Panc1 (cell line): ENCODE results near the gene SUPT6H. TPM values are rescaled to one million over a fixed set of nuclear protein-coding genes. Genes with fewer than 3 reads are reported as not detected.

Source experiments
- ATAC-seq: fragments of 200-7000 bp; cut with Tn5 transposase; 2 replicates; pipeline ENCODE4 v1.9.1; 2020; ENCODE audit warnings: mild to moderate bottlenecking, moderate library complexity
- BruUV-seq: library from RNA; stranded (reverse); fragments of 400-500 nt; replicated peaks from 2 replicates; lab custom pipeline; 2021; lab: Mats Ljungman, UMichigan
- CTCF ChIA-PET: fragments of 300-600 bp; sonication (Branson Sonifier 250); formaldehyde crosslinking; loops from one replicate; lab custom pipeline; 2022; ENCODE audit warnings: antibody characterized with exemption; lab: Charles Lee
- POLR2A ChIA-PET: fragments of 300-600 bp; sonication (Branson Sonifier 250); formaldehyde crosslinking; loops from one replicate; lab custom pipeline; 2022; ENCODE audit warnings: antibody characterized with exemption; lab: Charles Lee
- DNase-seq: peaks from one replicate; pipeline ENCODE4 v3.0.0-alpha.2; 2010; ENCODE audit warnings: low read depth, low spot score
- H3K27ac ChIP-seq: 2 replicates; pipeline ENCODE4 v1.5.1; 2011; ENCODE audit warnings: mild to moderate bottlenecking, low read length, inconsistent platforms
- H3K27me3 ChIP-seq: fragments of 200-500 bp; sonication (Bioruptor generic); 2 replicates; pipeline ENCODE4 v1.6.0; 2014; ENCODE audit warnings: low read length, inconsistent platforms; ENCODE audit not compliant: control insufficient read depth, insufficient read depth
- H3K36me3 ChIP-seq: fragments of 200-500 bp; sonication (Bioruptor generic); 2 replicates; pipeline ENCODE4 v1.5.1; 2014; ENCODE audit warnings: inconsistent platforms, mild to moderate bottlenecking, low read length, moderate library complexity; ENCODE audit not compliant: control insufficient read depth, insufficient read depth
- H3K4me1 ChIP-seq: 2 replicates; pipeline ENCODE4 v1.5.1; 2011; ENCODE audit warnings: inconsistent platforms, mild to moderate bottlenecking, low read length, moderate library complexity; ENCODE audit not compliant: control insufficient read depth, insufficient read depth
- H3K4me3 ChIP-seq, 2 experiments: 2 replicates each; pipeline ENCODE4 v1.5.1; 2011 to 2012; ENCODE audit warnings: low read depth in 2 of 2, low read length in 2 of 2, mild to moderate bottlenecking in 2 of 2, inconsistent platforms in 1 of 2, moderate library complexity in 1 of 2
- H3K9me3 ChIP-seq: fragments of 200-500 bp; sonication (Bioruptor generic); 2 replicates; pipeline ENCODE4 v1.5.1; 2014; ENCODE audit warnings: low read depth, mild to moderate bottlenecking, inconsistent platforms, low read length, moderate library complexity; ENCODE audit not compliant: control insufficient read depth, insufficient read depth
- POLR2AphosphoS5 ChIP-seq: IDR thresholded peaks from 2 replicates; pipeline ENCODE4 v1.6.1; 2012; ENCODE audit warnings: mild to moderate bottlenecking, low read depth, low read length, moderate library complexity
- SIN3A ChIP-seq: IDR thresholded peaks from 2 replicates; pipeline ENCODE4 v1.6.1; 2012; ENCODE audit warnings: low read depth, mild to moderate bottlenecking, low read length, moderate library complexity, borderline replicate concordance; ENCODE audit not compliant: insufficient read depth
- TCF7L2 ChIP-seq: IDR thresholded peaks from 2 replicates; pipeline ENCODE4 v1.6.1; 2011; ENCODE audit warnings: mild to moderate bottlenecking, low read depth, low read length, inconsistent platforms
- in situ Hi-C: cut with HindIII; loops from 2 replicates; pipeline ENCODE4 v1.10.0; 2016; ENCODE audit warnings: low sequenced_read_pairs, low pct_unique_long_range_greater_than_20kb
- intact Hi-C: fragments of 100-400 bp; cut with micrococcal nuclease; formaldehyde crosslinking; loops from one replicate; pipeline ENCODE4 v1.10.0; 2022; ENCODE audit not compliant: unreplicated experiment
- total RNA-seq: library from RNA; stranded (reverse); gene quantifications from one replicate; pipeline ENCODE4 v1.2.1, GENCODE V29; 2021; ENCODE audit not compliant: unreplicated experiment
- TF ChIP-seq, protein P1 (sequence below): fragments of 450-650 bp; IDR thresholded peaks from 2 replicates; pipeline ENCODE4 v1.5.1; 2017; ENCODE audit warnings: mild to moderate bottlenecking
- TF ChIP-seq, protein P2 (sequence below), 2 experiments: IDR thresholded peaks; 2 replicates each; pipeline ENCODE4 v1.6.1; 2011 to 2012; ENCODE audit warnings: low read depth in 2 of 2, control low read depth in 1 of 2, low read length in 1 of 2, mild to moderate bottlenecking in 1 of 2, moderate library complexity in 1 of 2; ENCODE audit not compliant: insufficient read depth in 1 of 2

Gene SUPT6H
- total RNA-seq, 1 experiment from 2014 or later: 108 TPM

DNA sequence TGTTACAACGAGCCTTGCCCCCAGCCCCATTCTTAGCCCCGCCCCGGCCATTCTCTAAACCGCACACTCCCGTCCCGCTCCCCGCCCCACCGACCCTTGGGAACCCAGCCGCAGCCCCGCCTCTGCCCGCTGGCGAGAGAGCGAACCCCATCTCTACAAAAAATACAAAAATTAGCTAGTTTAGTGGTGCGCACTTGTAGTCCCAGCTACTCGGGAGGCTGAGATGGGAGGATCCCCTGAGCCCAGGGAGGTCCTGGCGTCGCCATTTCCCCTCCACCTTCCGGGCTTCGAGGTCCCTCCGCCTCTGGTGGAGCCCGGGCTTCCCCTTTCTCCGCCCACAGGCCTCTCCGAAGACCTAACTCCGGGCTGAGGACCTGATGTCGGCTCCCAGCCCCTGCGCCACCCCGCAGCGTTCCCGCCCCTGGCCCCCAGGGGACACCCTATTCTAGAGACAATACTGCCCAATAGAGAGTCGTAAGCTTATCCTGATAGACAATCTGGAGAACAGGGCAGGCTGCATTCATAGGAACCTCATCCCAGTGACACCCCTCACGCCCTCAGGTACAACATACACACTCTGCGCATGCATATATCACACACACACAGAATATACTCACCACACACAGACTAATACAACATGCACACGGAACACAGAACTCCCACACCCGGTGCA, 50.2 kb downstream of the SUPT6H start:
- Histone ChIP-seq H3K9me3 (no peaks in the 10 kb centered on the region), H3K4me3 (peak overlapping the region; percentile 55 to 69), H3K4me1 (peaks cover 29% of the 10 kb centered on the region), H3K27ac (peak overlapping the region; percentile 92), H3K27me3 (no peaks in the 10 kb centered on the region), H3K36me3 (peaks cover 5% of the 10 kb centered on the region)
- peak; percentile 22 for ATAC-seq
- CTCF ChIA-PET: no interaction called here
- intact Hi-C loops (no loop called here), in situ Hi-C loops (no loop called here)
- POLR2A ChIA-PET: interaction anchor here (0.6 to 2.5 kb wide), 3 partner anchors 8 to 16 kb away, joined by 3 to 39 read pairs (median 7); partner anchors contain the start of gene RPL23A
- no peak for DNase-seq
- BruUV-seq: no TSS peak
- TF ChIP-seq TCF7L2 (no peak), POLR2AphosphoS5 (no peak), SIN3A (no peak)
- TF ChIP-seq, protein P1, sequence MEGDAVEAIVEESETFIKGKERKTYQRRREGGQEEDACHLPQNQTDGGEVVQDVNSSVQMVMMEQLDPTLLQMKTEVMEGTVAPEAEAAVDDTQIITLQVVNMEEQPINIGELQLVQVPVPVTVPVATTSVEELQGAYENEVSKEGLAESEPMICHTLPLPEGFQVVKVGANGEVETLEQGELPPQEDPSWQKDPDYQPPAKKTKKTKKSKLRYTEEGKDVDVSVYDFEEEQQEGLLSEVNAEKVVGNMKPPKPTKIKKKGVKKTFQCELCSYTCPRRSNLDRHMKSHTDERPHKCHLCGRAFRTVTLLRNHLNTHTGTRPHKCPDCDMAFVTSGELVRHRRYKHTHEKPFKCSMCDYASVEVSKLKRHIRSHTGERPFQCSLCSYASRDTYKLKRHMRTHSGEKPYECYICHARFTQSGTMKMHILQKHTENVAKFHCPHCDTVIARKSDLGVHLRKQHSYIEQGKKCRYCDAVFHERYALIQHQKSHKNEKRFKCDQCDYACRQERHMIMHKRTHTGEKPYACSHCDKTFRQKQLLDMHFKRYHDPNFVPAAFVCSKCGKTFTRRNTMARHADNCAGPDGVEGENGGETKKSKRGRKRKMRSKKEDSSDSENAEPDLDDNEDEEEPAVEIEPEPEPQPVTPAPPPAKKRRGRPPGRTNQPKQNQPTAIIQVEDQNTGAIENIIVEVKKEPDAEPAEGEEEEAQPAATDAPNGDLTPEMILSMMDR: no peak
- TF ChIP-seq, protein P2, sequence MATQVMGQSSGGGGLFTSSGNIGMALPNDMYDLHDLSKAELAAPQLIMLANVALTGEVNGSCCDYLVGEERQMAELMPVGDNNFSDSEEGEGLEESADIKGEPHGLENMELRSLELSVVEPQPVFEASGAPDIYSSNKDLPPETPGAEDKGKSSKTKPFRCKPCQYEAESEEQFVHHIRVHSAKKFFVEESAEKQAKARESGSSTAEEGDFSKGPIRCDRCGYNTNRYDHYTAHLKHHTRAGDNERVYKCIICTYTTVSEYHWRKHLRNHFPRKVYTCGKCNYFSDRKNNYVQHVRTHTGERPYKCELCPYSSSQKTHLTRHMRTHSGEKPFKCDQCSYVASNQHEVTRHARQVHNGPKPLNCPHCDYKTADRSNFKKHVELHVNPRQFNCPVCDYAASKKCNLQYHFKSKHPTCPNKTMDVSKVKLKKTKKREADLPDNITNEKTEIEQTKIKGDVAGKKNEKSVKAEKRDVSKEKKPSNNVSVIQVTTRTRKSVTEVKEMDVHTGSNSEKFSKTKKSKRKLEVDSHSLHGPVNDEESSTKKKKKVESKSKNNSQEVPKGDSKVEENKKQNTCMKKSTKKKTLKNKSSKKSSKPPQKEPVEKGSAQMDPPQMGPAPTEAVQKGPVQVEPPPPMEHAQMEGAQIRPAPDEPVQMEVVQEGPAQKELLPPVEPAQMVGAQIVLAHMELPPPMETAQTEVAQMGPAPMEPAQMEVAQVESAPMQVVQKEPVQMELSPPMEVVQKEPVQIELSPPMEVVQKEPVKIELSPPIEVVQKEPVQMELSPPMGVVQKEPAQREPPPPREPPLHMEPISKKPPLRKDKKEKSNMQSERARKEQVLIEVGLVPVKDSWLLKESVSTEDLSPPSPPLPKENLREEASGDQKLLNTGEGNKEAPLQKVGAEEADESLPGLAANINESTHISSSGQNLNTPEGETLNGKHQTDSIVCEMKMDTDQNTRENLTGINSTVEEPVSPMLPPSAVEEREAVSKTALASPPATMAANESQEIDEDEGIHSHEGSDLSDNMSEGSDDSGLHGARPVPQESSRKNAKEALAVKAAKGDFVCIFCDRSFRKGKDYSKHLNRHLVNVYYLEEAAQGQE (IDR thresholded peaks at IDR 0.05; ENCODE audit: insufficient read depth in 1 of 2, low read depth in 2 of 2, low read length in 1 of 2): no peak

DNA sequence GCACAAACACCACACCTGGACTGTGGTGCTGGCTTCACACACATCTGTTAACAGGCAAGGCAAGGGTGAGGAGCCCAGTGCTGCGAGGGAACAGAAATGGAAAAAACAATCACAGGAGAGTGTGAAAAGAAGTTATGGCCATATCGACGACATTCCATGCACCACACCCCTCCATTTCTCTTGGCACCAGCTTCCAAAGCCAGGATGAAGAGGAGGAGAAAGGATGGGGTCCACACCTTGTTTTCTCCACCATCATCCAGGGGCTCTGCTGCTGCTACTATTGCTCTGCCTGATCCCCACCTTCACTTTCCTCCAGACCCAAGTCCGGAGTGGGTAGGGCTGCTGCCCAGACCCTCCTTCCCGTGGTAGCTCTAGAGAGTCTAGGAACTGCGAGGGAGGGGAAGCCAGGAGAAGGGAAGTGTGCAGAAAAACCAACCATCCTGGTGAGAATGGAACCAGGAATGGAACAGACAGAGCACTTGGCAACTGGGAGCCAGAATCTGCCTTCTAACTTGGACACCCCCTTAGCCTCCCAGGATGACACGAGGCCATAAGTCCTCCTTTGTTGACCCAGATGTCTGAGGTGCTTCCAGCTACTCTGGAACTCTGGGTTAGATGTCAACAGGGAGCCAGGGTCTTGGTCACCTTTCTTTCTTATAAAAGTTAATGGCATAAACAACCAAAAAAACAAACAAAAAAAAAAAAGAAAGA, 50.9 kb downstream of the SUPT6H start:
- in situ Hi-C loops: no loop called here

More for the DNA sequence above, 50.9 kb downstream of the SUPT6H start:
- Histone ChIP-seq H3K9me3 (no peaks in the 10 kb centered on the region), H3K27ac (peak overlapping the region; percentile 92), H3K4me3 (no peak overlapping the region; a peak in 1 of 4 replicates), H3K27me3 (no peaks in the 10 kb centered on the region), H3K4me1 (peaks cover 29% of the 10 kb centered on the region), H3K36me3 (peaks cover 5% of the 10 kb centered on the region)
- ATAC-seq: no peak
- intact Hi-C loops: no loop called here
- ChIA-PET POLR2A (interaction anchor here (2.5 kb wide), 1 partner anchor 7 kb away, joined by 39 read pairs; the partner anchor contains the start of gene RPL23A), CTCF (no interaction called here)
- no peak for DNase-seq
- TF ChIP-seq, protein P1: no peak
- TF ChIP-seq, protein P2 (IDR thresholded peaks at IDR 0.05; ENCODE audit: insufficient read depth in 1 of 2, low read depth in 2 of 2, low read length in 1 of 2): no peak
- no peak for TF ChIP-seq SIN3A
- no peak for TF ChIP-seq POLR2AphosphoS5
- BruUV-seq: no TSS peak
